MM.1S (cell line): Measurements from ENCODE around the gene HS6ST1.

ENCODE experiments used
- DNase-seq: peaks from one replicate; pipeline ENCODE4 v3.0.0-alpha.2; 2015
- H2AFZ ChIP-seq: fragments of 300-600 bp; sonication (generic); 2 replicates; pipeline ENCODE4 v1.6.0; 2016; ENCODE audit warnings: antibody characterized with exemption, low read length
- H3F3A ChIP-seq: fragments of 300-600 bp; sonication (generic); 2 replicates; pipeline ENCODE4 v1.6.1; 2016; ENCODE audit warnings: mild to moderate bottlenecking, antibody characterized with exemption, low read length, moderate library complexity, mixed read lengths; ENCODE audit not compliant: insufficient read depth
- H3K27ac ChIP-seq: fragments of 300-600 bp; sonication (generic); 2 replicates; pipeline ENCODE4 v1.5.1; 2016; ENCODE audit warnings: mild to moderate bottlenecking, low read length
- H3K27me3 ChIP-seq: fragments of 300-600 bp; sonication (generic); replicated peaks from 2 replicates; pipeline ENCODE4 v1.6.0; 2016; ENCODE audit warnings: low read length; ENCODE audit not compliant: insufficient read depth
- H3K36me3 ChIP-seq: fragments of 300-600 bp; sonication (generic); replicated peaks from 2 replicates; pipeline ENCODE4 v1.6.1; 2016; ENCODE audit warnings: mild to moderate bottlenecking, low read length, mixed read lengths; ENCODE audit not compliant: insufficient read depth
- H3K4me1 ChIP-seq: fragments of 300-600 bp; sonication (generic); 2 replicates; pipeline ENCODE4 v1.6.1; 2016; ENCODE audit warnings: low read length, mixed read lengths
- H3K4me2 ChIP-seq: fragments of 300-600 bp; sonication (generic); 2 replicates; pipeline ENCODE4 v1.6.0; 2016; ENCODE audit warnings: low read depth, low read length
- H3K4me3 ChIP-seq: fragments of 300-600 bp; sonication (generic); 2 replicates; pipeline ENCODE4 v1.5.1; 2016; ENCODE audit warnings: low read length, mixed read lengths
- H3K79me2 ChIP-seq: fragments of 300-600 bp; sonication (generic); 2 replicates; pipeline ENCODE4 v1.6.1; 2016; ENCODE audit warnings: mixed run types, low read length, mixed read lengths
- H3K9ac ChIP-seq: fragments of 300-600 bp; sonication (generic); 2 replicates; pipeline ENCODE4 v1.6.1; 2016; ENCODE audit warnings: low read length, mixed read lengths
- H3K9me2 ChIP-seq: fragments of 300-600 bp; sonication (generic); replicated peaks from 2 replicates; pipeline ENCODE4 v1.6.1; 2016; ENCODE audit warnings: mild to moderate bottlenecking, low read length, mixed read lengths; ENCODE audit not compliant: insufficient read depth
- H3K9me3 ChIP-seq: fragments of 300-600 bp; sonication (generic); replicated peaks from 2 replicates; pipeline ENCODE4 v1.6.1; 2016; ENCODE audit warnings: mild to moderate bottlenecking, low read length, mixed read lengths; ENCODE audit not compliant: insufficient read depth
- H4K20me1 ChIP-seq: fragments of 300-600 bp; sonication (generic); 2 replicates; pipeline ENCODE4 v1.6.1; 2016; ENCODE audit warnings: mild to moderate bottlenecking, low read length, moderate library complexity, mixed read lengths; ENCODE audit not compliant: insufficient read depth
- CTCF ChIP-seq: fragments of 300-600 bp; sonication (generic); IDR thresholded peaks from 2 replicates; pipeline ENCODE4 v1.5.1; 2016; ENCODE audit warnings: antibody characterized with exemption, low read length, mixed read lengths
- EZH2 ChIP-seq: fragments of 300-600 bp; sonication (generic); optimal IDR thresholded peaks from 2 replicates; pipeline ENCODE3; 2017; ENCODE audit warnings: low read depth, mild to moderate bottlenecking, antibody characterized with exemption, low read length, mixed read lengths
- EZH2phosphoT487 ChIP-seq: fragments of 300-600 bp; sonication (generic); IDR thresholded peaks from 2 replicates; pipeline ENCODE4 v1.6.1; 2018; ENCODE audit warnings: antibody characterized with exemption, low read length

HS6ST1 gene

GRCh38 chr2:128315122-128315828, 3.4 kb downstream of the HS6ST1 start:
- no peak for TF ChIP-seq CTCF
- no peak for TF ChIP-seq EZH2phosphoT487
- TF ChIP-seq EZH2 = no peak
- H3K79me2 ChIP-seq = peaks cover 76% of the 10 kb centered on the region
- no peak overlapping the region for H3K9ac ChIP-seq
- peaks cover 62% of the 10 kb centered on the region for H4K20me1 ChIP-seq
- H3K27ac ChIP-seq = no peak overlapping the region
- no peaks in the 10 kb centered on the region for H3K27me3 ChIP-seq
- no peak overlapping the region for H3K4me3 ChIP-seq
- no peak overlapping the region for H3K4me2 ChIP-seq
- no peaks in the 10 kb centered on the region for H3K9me3 ChIP-seq
- H3K4me1 ChIP-seq = peaks cover 4% of the 10 kb centered on the region; the same call in 1 of the 2 replicates
- no peak overlapping the region for H2AFZ ChIP-seq
- H3K9me2 ChIP-seq = no peaks in the 10 kb centered on the region
- no peaks in the 10 kb centered on the region for H3F3A ChIP-seq
- DNase-seq = no peak
- no peaks in the 10 kb centered on the region for H3K36me3 ChIP-seq

GRCh38 chr2:128314348-128315121, 4.1 kb downstream of the HS6ST1 start:
- H3K27ac ChIP-seq = no peak overlapping the region
- no peaks in the 10 kb centered on the region for H3K9me2 ChIP-seq
- H3K9ac ChIP-seq = no peak overlapping the region
- no peak overlapping the region for H3K4me3 ChIP-seq
- no peak for DNase-seq
- H3K27me3 ChIP-seq = no peaks in the 10 kb centered on the region
- H3K4me1 ChIP-seq = peaks cover 4% of the 10 kb centered on the region; the same call in 1 of the 2 replicates
- no peaks in the 10 kb centered on the region for H3F3A ChIP-seq
- no peaks in the 10 kb centered on the region for H3K36me3 ChIP-seq
- H4K20me1 ChIP-seq = peaks cover 65% of the 10 kb centered on the region
- TF ChIP-seq EZH2phosphoT487 (no peak), EZH2 (no peak), CTCF (no peak)
- peaks cover 84% of the 10 kb centered on the region for H3K79me2 ChIP-seq
- no peak overlapping the region for H2AFZ ChIP-seq
- H3K9me3 ChIP-seq = no peaks in the 10 kb centered on the region
- no peak overlapping the region for H3K4me2 ChIP-seq

- peaks cover 4% of the 10 kb centered on the region; the same call in 1 of the 2 replicates for H3K4me1 ChIP-seq
These were observed 4.7 kb downstream of the HS6ST1 start for GRCh38 chr2:128313931-128314347.

More at GRCh38 chr2:128313931-128314347, 4.7 kb downstream of the HS6ST1 start:
- H3K36me3 ChIP-seq = no peaks in the 10 kb centered on the region
- H3K9me2 ChIP-seq = no peaks in the 10 kb centered on the region
- H3K4me3 ChIP-seq = no peak overlapping the region
- no peak overlapping the region for H2AFZ ChIP-seq
- TF ChIP-seq EZH2 (no peak), CTCF (no peak), EZH2phosphoT487 (no peak)
- no peak overlapping the region for H3K27ac ChIP-seq
- H3K27me3 ChIP-seq = no peaks in the 10 kb centered on the region
- peaks cover 90% of the 10 kb centered on the region for H3K79me2 ChIP-seq
- H3F3A ChIP-seq = no peaks in the 10 kb centered on the region
- no peak overlapping the region for H3K9ac ChIP-seq
- H4K20me1 ChIP-seq = peaks cover 68% of the 10 kb centered on the region
- no peaks in the 10 kb centered on the region for H3K9me3 ChIP-seq
- H3K4me2 ChIP-seq = no peak overlapping the region
- DNase-seq = no peak
